GM23338 (cell line): ENCODE data around the gene NPY2R. TPM values are rescaled to one million over a fixed set of nuclear protein-coding genes. Genes with fewer than 3 reads are reported as not detected.

Experiments used
- ATAC-seq: fragments of 200-7000 bp; cut with Tn5 transposase; 3 replicates; pipeline ENCODE4 v1.9.1; 2020
- DNase-seq: peaks from one replicate; pipeline ENCODE4 v3.0.0-alpha.2; 2015; ENCODE audit warnings: low spot score
- H2AFZ ChIP-seq: fragments of 200-600 bp; sonication (generic); 2 replicates; pipeline ENCODE4 v1.8.0; 2016; ENCODE audit warnings: antibody characterized with exemption, mild to moderate bottlenecking, moderate library complexity
- H3F3A ChIP-seq: fragments of 200-600 bp; sonication (generic); replicated peaks from 2 replicates; pipeline ENCODE4 v1.8.0; 2017; ENCODE audit warnings: antibody characterized with exemption, mixed run types, low read depth
- H3K27ac ChIP-seq: fragments of 200-600 bp; sonication (generic); 2 replicates; pipeline ENCODE4 v1.6.1; 2016; ENCODE audit warnings: low read depth
- H3K27me3 ChIP-seq: fragments of 200-600 bp; sonication (generic); 2 replicates; pipeline ENCODE4 v1.8.0; 2016; ENCODE audit warnings: mild to moderate bottlenecking, mixed run types, moderate library complexity; ENCODE audit not compliant: insufficient read depth
- H3K36me3 ChIP-seq: fragments of 200-600 bp; sonication (generic); 2 replicates; pipeline ENCODE4 v1.8.0; 2016; ENCODE audit warnings: mild to moderate bottlenecking; ENCODE audit not compliant: insufficient read depth
- H3K4me1 ChIP-seq: fragments of 200-600 bp; sonication (generic); 2 replicates; pipeline ENCODE4 v1.8.0; 2016; ENCODE audit warnings: mild to moderate bottlenecking, moderate library complexity; ENCODE audit not compliant: insufficient read depth
- H3K4me2 ChIP-seq: fragments of 200-600 bp; sonication (generic); 2 replicates; pipeline ENCODE4 v1.7.1; 2017; ENCODE audit warnings: mixed run types
- H3K4me3 ChIP-seq: fragments of 200-600 bp; sonication (generic); 2 replicates; pipeline ENCODE4 v1.6.1; 2016; ENCODE audit warnings: mixed run types
- H3K79me2 ChIP-seq: fragments of 200-600 bp; sonication (generic); replicated peaks from 2 replicates; pipeline ENCODE4 v1.8.0; 2017; ENCODE audit warnings: mild to moderate bottlenecking; ENCODE audit not compliant: insufficient read depth
- H3K9me2 ChIP-seq: fragments of 200-600 bp; sonication (generic); 2 replicates; pipeline ENCODE4 v1.8.0; 2017; ENCODE audit not compliant: insufficient read depth
- H4K20me1 ChIP-seq: fragments of 200-600 bp; sonication (generic); replicated peaks from 2 replicates; pipeline ENCODE4 v1.8.0; 2017; ENCODE audit warnings: mild to moderate bottlenecking; ENCODE audit not compliant: insufficient read depth
- H3K27ac Mint-ChIP-seq: 2 replicates; pipeline ENCODE4 v1.8.0; 2020; ENCODE audit warnings: inconsistent platforms, mild to moderate bottlenecking, moderate library complexity, mixed read lengths
- H3K27me3 Mint-ChIP-seq: 3 replicates; pipeline ENCODE4 v1.8.0; 2022; ENCODE audit warnings: low read depth, mild to moderate bottlenecking, moderate library complexity, mixed read lengths, inconsistent platforms; ENCODE audit not compliant: insufficient read depth, poor library complexity
- H3K36me3 Mint-ChIP-seq: 3 replicates; pipeline ENCODE4 v1.8.0; 2021; ENCODE audit warnings: low read depth, mild to moderate bottlenecking, inconsistent platforms, moderate library complexity, mixed read lengths
- H3K4me1 Mint-ChIP-seq: 3 replicates; pipeline ENCODE4 v1.8.0; 2020; ENCODE audit warnings: mild to moderate bottlenecking, inconsistent platforms, mixed read lengths
- H3K4me3 Mint-ChIP-seq: 3 replicates; pipeline ENCODE4 v1.8.0; 2021; ENCODE audit warnings: moderate library complexity, mild to moderate bottlenecking, inconsistent platforms, mixed read lengths
- H3K9me3 Mint-ChIP-seq: 3 replicates; pipeline ENCODE4 v1.8.0; 2020; ENCODE audit warnings: moderate library complexity, mild to moderate bottlenecking, inconsistent platforms, mixed read lengths
- CREB1 ChIP-seq: fragments of 250-450 bp; sonication (Bioruptor Pico); IDR thresholded peaks from 2 replicates; pipeline ENCODE4 v1.5.0; 2020; ENCODE audit warnings: low read depth, mild to moderate bottlenecking, moderate library complexity
- EZH2 ChIP-seq: fragments of 200-600 bp; sonication (generic); IDR thresholded peaks from one replicate; pipeline ENCODE4 v1.8.0; 2017; ENCODE audit warnings: antibody characterized with exemption, mild to moderate bottlenecking, low read depth; ENCODE audit not compliant: unreplicated experiment
- EZH2phosphoT487 ChIP-seq: fragments of 200-600 bp; sonication (generic); IDR thresholded peaks from one replicate; pipeline ENCODE4 v1.8.1; 2018; ENCODE audit warnings: antibody characterized with exemption; ENCODE audit not compliant: unreplicated experiment
- JUNB ChIP-seq: IDR thresholded peaks from one replicate; pipeline ENCODE4 v1.6.1; 2016; ENCODE audit warnings: antibody characterized with exemption; ENCODE audit not compliant: unreplicated experiment
- NANOG ChIP-seq: IDR thresholded peaks from 2 replicates; pipeline ENCODE4 v1.6.1; 2016; ENCODE audit warnings: antibody characterized with exemption, borderline replicate concordance
- POLR2AphosphoS5 ChIP-seq: IDR thresholded peaks from 2 replicates; pipeline ENCODE4 v1.6.1; 2016; ENCODE audit warnings: antibody characterized with exemption, low read depth
- STAT1 ChIP-seq: IDR thresholded peaks from one replicate; pipeline ENCODE4 v1.6.1; 2016; ENCODE audit warnings: antibody characterized with exemption; ENCODE audit not compliant: unreplicated experiment
- ZNF114 ChIP-seq: fragments of 250-450 bp; sonication (Bioruptor Pico); IDR thresholded peaks from 2 replicates; pipeline ENCODE4 v1.5.0; 2020; ENCODE audit warnings: mild to moderate bottlenecking, moderate library complexity
- ZNF331 ChIP-seq: fragments of 250-450 bp; sonication (Bioruptor Pico); IDR thresholded peaks from 2 replicates; pipeline ENCODE4 v1.5.0; 2020; ENCODE audit warnings: low read depth, mild to moderate bottlenecking, moderate library complexity
- polyA plus RNA-seq: library from polyadenylated mRNA; unstranded; fragments of >200 nt; fragmentation: Nextera tagmentation; extraction: Ambion mirVana; gene quantifications from 2 replicates; pipeline ENCODE4 v1.2.1, GENCODE V29; 2016
- total RNA-seq: library from RNA; depleted of rRNA; stranded (reverse); fragments of >200 nt; shearing (Covaris generic); gene quantifications from 2 replicates; pipeline ENCODE4 v1.2.3, GENCODE V29; 2014
- TF ChIP-seq, protein P1 (sequence below), 2 experiments: fragments of 200-600 bp in 1 of 2; sonication (generic) in 1 of 2; conservative IDR thresholded peaks; 2 replicates each; pipeline versions ENCODE4 v1.5.1 to v1.6.1; 2016 to 2017; ENCODE audit warnings: antibody characterized with exemption in 2 of 2, low read depth in 2 of 2, mild to moderate bottlenecking in 2 of 2, moderate library complexity in 1 of 2
- TF ChIP-seq, protein P2 (sequence below): IDR thresholded peaks from 2 replicates; pipeline ENCODE4 v1.6.1; 2016; ENCODE audit warnings: antibody characterized with exemption
- TF ChIP-seq, protein P3 (sequence below): IDR thresholded peaks from one replicate; pipeline ENCODE4 v1.6.1; 2018; ENCODE audit warnings: antibody characterized with exemption; ENCODE audit not compliant: unreplicated experiment
- TF ChIP-seq, protein P4 (sequence below): fragments of 250-450 bp; sonication (Bioruptor Pico); IDR thresholded peaks from 2 replicates; pipeline ENCODE4 v1.5.0; 2020; ENCODE audit warnings: mild to moderate bottlenecking, moderate library complexity

NPY2R gene
- total and polyA plus RNA-seq, 2 experiments from 2014 or later = 0.26 to 0.59 TPM

DNA sequence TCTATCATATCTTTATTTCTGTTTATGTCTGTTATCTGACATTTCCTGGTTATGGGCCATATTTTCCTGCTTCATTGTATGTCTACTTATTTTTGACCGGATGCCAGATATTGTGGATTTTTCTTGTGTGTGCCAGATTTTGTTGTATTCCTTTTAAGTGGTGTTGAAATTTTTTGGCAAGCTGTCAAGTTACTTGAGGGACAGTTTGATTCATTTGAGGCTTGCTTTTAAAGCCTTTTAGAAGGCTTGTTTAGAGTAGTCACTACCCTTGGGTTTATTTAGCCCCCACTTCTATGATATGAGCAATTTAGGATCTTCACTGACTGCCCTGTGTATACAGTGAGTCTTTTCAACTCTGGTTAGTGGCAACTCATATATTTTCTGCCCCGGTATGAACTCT lies 29.2 kb upstream of the NPY2R start:
- no peaks in the 10 kb centered on the region for H3K4me1 Mint-ChIP-seq
- no peaks in the 10 kb centered on the region for H3F3A ChIP-seq
- H3K27me3 ChIP-seq = no peaks in the 10 kb centered on the region
- H3K9me2 ChIP-seq = peaks cover 7% of the 10 kb centered on the region; the same call in 1 of the 2 replicates
- no peaks in the 10 kb centered on the region for H3K79me2 ChIP-seq
- H3K27ac ChIP-seq = no peak overlapping the region
- no peak overlapping the region for H3K4me3 ChIP-seq
- TF ChIP-seq ZNF114 (CRISPR knock-in tag) = no peak
- no peak for TF ChIP-seq EZH2
- no peak for TF ChIP-seq JUNB
- TF ChIP-seq, protein P1, sequence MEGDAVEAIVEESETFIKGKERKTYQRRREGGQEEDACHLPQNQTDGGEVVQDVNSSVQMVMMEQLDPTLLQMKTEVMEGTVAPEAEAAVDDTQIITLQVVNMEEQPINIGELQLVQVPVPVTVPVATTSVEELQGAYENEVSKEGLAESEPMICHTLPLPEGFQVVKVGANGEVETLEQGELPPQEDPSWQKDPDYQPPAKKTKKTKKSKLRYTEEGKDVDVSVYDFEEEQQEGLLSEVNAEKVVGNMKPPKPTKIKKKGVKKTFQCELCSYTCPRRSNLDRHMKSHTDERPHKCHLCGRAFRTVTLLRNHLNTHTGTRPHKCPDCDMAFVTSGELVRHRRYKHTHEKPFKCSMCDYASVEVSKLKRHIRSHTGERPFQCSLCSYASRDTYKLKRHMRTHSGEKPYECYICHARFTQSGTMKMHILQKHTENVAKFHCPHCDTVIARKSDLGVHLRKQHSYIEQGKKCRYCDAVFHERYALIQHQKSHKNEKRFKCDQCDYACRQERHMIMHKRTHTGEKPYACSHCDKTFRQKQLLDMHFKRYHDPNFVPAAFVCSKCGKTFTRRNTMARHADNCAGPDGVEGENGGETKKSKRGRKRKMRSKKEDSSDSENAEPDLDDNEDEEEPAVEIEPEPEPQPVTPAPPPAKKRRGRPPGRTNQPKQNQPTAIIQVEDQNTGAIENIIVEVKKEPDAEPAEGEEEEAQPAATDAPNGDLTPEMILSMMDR (conservative IDR thresholded peaks at IDR 0.05; ENCODE audit: low read depth in 2 of 2) = no peak
- TF ChIP-seq, protein P2, sequence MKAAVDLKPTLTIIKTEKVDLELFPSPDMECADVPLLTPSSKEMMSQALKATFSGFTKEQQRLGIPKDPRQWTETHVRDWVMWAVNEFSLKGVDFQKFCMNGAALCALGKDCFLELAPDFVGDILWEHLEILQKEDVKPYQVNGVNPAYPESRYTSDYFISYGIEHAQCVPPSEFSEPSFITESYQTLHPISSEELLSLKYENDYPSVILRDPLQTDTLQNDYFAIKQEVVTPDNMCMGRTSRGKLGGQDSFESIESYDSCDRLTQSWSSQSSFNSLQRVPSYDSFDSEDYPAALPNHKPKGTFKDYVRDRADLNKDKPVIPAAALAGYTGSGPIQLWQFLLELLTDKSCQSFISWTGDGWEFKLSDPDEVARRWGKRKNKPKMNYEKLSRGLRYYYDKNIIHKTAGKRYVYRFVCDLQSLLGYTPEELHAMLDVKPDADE = no peak
- TF ChIP-seq POLR2AphosphoS5 = no peak
- no peak for TF ChIP-seq STAT1
- no peak for TF ChIP-seq NANOG
- no peak for TF ChIP-seq ZNF331 (CRISPR knock-in tag)
- TF ChIP-seq EZH2phosphoT487 = no peak
- TF ChIP-seq, protein P3, sequence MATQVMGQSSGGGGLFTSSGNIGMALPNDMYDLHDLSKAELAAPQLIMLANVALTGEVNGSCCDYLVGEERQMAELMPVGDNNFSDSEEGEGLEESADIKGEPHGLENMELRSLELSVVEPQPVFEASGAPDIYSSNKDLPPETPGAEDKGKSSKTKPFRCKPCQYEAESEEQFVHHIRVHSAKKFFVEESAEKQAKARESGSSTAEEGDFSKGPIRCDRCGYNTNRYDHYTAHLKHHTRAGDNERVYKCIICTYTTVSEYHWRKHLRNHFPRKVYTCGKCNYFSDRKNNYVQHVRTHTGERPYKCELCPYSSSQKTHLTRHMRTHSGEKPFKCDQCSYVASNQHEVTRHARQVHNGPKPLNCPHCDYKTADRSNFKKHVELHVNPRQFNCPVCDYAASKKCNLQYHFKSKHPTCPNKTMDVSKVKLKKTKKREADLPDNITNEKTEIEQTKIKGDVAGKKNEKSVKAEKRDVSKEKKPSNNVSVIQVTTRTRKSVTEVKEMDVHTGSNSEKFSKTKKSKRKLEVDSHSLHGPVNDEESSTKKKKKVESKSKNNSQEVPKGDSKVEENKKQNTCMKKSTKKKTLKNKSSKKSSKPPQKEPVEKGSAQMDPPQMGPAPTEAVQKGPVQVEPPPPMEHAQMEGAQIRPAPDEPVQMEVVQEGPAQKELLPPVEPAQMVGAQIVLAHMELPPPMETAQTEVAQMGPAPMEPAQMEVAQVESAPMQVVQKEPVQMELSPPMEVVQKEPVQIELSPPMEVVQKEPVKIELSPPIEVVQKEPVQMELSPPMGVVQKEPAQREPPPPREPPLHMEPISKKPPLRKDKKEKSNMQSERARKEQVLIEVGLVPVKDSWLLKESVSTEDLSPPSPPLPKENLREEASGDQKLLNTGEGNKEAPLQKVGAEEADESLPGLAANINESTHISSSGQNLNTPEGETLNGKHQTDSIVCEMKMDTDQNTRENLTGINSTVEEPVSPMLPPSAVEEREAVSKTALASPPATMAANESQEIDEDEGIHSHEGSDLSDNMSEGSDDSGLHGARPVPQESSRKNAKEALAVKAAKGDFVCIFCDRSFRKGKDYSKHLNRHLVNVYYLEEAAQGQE = no peak
- TF ChIP-seq, protein P4, sequence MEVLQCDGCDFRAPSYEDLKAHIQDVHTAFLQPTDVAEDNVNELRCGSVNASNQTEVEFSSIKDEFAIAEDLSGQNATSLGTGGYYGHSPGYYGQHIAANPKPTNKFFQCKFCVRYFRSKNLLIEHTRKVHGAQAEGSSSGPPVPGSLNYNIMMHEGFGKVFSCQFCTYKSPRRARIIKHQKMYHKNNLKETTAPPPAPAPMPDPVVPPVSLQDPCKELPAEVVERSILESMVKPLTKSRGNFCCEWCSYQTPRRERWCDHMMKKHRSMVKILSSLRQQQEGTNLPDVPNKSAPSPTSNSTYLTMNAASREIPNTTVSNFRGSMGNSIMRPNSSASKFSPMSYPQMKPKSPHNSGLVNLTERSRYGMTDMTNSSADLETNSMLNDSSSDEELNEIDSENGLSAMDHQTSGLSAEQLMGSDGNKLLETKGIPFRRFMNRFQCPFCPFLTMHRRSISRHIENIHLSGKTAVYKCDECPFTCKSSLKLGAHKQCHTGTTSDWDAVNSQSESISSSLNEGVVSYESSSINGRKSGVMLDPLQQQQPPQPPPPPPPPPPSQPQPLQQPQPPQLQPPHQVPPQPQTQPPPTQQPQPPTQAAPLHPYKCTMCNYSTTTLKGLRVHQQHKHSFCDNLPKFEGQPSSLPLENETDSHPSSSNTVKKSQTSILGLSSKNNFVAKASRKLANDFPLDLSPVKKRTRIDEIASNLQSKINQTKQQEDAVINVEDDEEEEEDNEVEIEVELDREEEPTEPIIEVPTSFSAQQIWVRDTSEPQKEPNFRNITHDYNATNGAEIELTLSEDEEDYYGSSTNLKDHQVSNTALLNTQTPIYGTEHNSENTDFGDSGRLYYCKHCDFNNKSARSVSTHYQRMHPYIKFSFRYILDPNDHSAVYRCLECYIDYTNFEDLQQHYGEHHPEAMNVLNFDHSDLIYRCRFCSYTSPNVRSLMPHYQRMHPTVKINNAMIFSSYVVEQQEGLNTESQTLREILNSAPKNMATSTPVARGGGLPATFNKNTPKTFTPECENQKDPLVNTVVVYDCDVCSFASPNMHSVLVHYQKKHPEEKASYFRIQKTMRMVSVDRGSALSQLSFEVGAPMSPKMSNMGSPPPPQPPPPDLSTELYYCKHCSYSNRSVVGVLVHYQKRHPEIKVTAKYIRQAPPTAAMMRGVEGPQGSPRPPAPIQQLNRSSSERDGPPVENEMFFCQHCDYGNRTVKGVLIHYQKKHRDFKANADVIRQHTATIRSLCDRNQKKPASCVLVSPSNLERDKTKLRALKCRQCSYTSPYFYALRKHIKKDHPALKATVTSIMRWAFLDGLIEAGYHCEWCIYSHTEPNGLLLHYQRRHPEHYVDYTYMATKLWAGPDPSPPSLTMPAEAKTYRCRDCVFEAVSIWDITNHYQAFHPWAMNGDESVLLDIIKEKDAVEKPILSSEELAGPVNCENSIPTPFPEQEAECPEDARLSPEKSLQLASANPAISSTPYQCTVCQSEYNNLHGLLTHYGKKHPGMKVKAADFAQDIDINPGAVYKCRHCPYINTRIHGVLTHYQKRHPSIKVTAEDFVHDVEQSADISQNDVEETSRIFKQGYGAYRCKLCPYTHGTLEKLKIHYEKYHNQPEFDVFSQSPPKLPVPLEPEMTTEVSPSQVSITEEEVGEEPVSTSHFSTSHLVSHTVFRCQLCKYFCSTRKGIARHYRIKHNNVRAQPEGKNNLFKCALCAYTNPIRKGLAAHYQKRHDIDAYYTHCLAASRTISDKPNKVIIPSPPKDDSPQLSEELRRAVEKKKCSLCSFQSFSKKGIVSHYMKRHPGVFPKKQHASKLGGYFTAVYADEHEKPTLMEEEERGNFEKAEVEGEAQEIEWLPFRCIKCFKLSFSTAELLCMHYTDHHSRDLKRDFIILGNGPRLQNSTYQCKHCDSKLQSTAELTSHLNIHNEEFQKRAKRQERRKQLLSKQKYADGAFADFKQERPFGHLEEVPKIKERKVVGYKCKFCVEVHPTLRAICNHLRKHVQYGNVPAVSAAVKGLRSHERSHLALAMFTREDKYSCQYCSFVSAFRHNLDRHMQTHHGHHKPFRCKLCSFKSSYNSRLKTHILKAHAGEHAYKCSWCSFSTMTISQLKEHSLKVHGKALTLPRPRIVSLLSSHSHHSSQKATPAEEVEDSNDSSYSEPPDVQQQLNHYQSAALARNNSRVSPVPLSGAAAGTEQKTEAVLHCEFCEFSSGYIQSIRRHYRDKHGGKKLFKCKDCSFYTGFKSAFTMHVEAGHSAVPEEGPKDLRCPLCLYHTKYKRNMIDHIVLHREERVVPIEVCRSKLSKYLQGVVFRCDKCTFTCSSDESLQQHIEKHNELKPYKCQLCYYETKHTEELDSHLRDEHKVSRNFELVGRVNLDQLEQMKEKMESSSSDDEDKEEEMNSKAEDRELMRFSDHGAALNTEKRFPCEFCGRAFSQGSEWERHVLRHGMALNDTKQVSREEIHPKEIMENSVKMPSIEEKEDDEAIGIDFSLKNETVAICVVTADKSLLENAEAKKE (CRISPR knock-in tag) = no peak
- TF ChIP-seq CREB1 (CRISPR knock-in tag) = no peak
- ATAC-seq = no peak
- no peaks in the 10 kb centered on the region for H3K9me3 Mint-ChIP-seq
- H3K36me3 Mint-ChIP-seq = no peaks in the 10 kb centered on the region
- H3K36me3 ChIP-seq = no peaks in the 10 kb centered on the region
- H4K20me1 ChIP-seq = no peaks in the 10 kb centered on the region
- no peak overlapping the region for H3K27ac Mint-ChIP-seq
- H2AFZ ChIP-seq = no peak overlapping the region
- H3K27me3 Mint-ChIP-seq = no peaks in the 10 kb centered on the region
- DNase-seq = no peak
- no peak overlapping the region for H3K4me3 Mint-ChIP-seq
- no peaks in the 10 kb centered on the region for H3K4me1 ChIP-seq
- no peak overlapping the region for H3K4me2 ChIP-seq
